ENCODE results near the gene KIAA2012.

The KIAA2012 gene

GRCh38 chr2:202044777-202045176 lies 28.3 kb upstream of the KIAA2012 start:
- no peak for FAIRE-seq

- no peak for FAIRE-seq
These were observed 26.5 kb upstream of the KIAA2012 start for GRCh38 chr2:202046572-202046971.

- no peak for FAIRE-seq
These were observed 23.8 kb upstream of the KIAA2012 start for GRCh38 chr2:202049092-202049728.

GRCh38 chr2:202049840-202050239 lies 23.2 kb upstream of the KIAA2012 start:
- FAIRE-seq = no peak

GRCh38 chr2:202050652-202051051 lies 22.4 kb upstream of the KIAA2012 start:
- no peak for FAIRE-seq

GRCh38 chr2:202051499-202052161 lies 21.4 kb upstream of the KIAA2012 start:
- no peak for FAIRE-seq

- no peak for FAIRE-seq
These were observed 20.8 kb upstream of the KIAA2012 start for GRCh38 chr2:202052235-202052634.

- FAIRE-seq = no peak
These were observed 18.4 kb upstream of the KIAA2012 start for GRCh38 chr2:202054679-202055078.

- no peak for FAIRE-seq
These were observed 16.4 kb upstream of the KIAA2012 start for GRCh38 chr2:202056611-202057010.

- FAIRE-seq = peak; percentile 38
These were observed 12.8 kb upstream of the KIAA2012 start for GRCh38 chr2:202060218-202060617.

- FAIRE-seq = no peak
These were observed 11.4 kb upstream of the KIAA2012 start for GRCh38 chr2:202061695-202062094.

GRCh38 chr2:202064171-202064880 lies 8.7 kb upstream of the KIAA2012 start:
- FAIRE-seq = no peak

GRCh38 chr2:202064881-202065230 lies 8.2 kb upstream of the KIAA2012 start:
- no peak for FAIRE-seq

- no peak for FAIRE-seq
These were observed 7.2 kb upstream of the KIAA2012 start for GRCh38 chr2:202065876-202066275.

GRCh38 chr2:202066875-202067274 lies 6.2 kb upstream of the KIAA2012 start:
- FAIRE-seq = no peak

- FAIRE-seq = no peak
These were observed 5.5 kb upstream of the KIAA2012 start for GRCh38 chr2:202067589-202067988.

- no peak for FAIRE-seq
These were observed 3.6 kb upstream of the KIAA2012 start for GRCh38 chr2:202069170-202070067.

- FAIRE-seq = no peak
These were observed 1.9 kb upstream of the KIAA2012 start for GRCh38 chr2:202071107-202071506.

GRCh38 chr2:202072226-202072625 lies 829 bp upstream of the KIAA2012 start:
- FAIRE-seq = no peak

GRCh38 chr2:202074324-202074723 lies 1.3 kb downstream of the KIAA2012 start:
- FAIRE-seq = no peak

- no peak for FAIRE-seq
These were observed 6.3 kb downstream of the KIAA2012 start for GRCh38 chr2:202079310-202079709.

- FAIRE-seq = no peak
These were observed 11.2 kb downstream of the KIAA2012 start for GRCh38 chr2:202084265-202084664.

- no peak for FAIRE-seq
These were observed 15.7 kb downstream of the KIAA2012 start for GRCh38 chr2:202088777-202089176.

All from TTC549 (cell line).